ENCODE data around the gene BIRC6.

- no peak for TF ChIP-seq POLR2AphosphoS5 (IDR thresholded peaks at IDR 0.05; ENCODE audit: low read depth, low read length)
- no peak for TF ChIP-seq POLR2A (IDR thresholded peaks at IDR 0.05; ENCODE audit: low read depth, low read length)
These were observed 122.2 kb downstream of the BIRC6 start for GRCh38 chr2:32478889-32479620.
